GM21786 (cell line): ENCODE measurements around the gene CEPT1.

Experiments
- ATAC-seq: cut with Tn5 transposase; IDR thresholded peaks from one replicate; pipeline ENCODE4 v1.9.1; 2021; ENCODE audit not compliant: unreplicated experiment

CEPT1 gene

DNA sequence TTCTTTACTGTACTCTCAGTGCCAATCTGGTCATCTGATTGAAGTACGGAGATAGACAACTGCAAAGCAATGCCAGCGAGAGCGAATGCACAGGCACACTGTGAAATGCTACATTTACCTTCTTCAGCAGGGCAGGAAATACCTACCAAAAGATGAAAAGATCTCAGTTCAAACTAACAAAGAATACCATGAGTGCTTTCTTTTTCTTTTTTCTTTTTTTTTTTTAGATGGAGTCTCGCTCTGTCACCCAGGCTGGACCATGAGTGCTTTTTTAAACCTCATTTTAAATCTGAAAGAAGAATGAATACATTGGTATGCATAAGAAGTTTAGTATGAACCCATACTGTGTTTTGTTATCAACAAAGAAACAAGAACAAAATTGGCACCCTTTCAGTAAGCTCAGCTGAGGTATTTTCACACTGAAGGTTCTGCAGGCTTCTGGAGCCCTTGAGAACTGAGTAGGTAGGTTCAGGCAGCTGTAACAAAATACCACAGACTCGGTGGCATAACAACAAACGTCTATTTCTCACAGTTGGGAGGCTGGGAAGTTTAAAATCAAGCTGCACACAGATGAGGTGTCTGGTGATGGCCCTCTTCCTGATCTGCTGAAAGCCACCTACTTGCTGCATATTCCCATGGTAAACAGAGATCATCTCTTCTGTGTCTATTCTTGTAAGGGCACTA, 85.8 kb downstream of the CEPT1 start:
- ATAC-seq, result no peak

DNA sequence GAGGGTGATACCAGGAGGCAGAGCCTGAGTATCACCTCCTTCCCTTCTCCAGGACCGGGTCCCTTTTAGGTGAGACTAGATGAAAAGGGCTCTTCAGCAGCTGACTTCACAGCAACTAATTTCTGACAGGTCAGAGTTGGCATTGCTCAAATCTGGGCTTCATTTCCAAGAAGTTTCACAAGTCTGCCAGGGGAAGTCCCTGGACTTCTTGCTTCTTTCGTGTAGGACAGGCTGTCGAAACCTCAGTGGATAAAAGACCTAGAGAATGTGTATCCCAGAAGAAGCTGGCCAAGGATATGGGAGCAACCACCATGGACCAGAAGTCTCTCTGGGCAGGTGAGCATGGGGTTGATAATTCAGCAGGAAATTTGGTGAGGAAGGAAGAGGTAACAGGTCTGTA, 87.4 kb downstream of the CEPT1 start, which contains the start of gene CHI3L2:
Gene CHI3L2 (plus strand): TSS at position 280 of the 400 bp plus-strand sequence. CDS start 17 bp downstream, at position 297.
- no peak for ATAC-seq

DNA sequence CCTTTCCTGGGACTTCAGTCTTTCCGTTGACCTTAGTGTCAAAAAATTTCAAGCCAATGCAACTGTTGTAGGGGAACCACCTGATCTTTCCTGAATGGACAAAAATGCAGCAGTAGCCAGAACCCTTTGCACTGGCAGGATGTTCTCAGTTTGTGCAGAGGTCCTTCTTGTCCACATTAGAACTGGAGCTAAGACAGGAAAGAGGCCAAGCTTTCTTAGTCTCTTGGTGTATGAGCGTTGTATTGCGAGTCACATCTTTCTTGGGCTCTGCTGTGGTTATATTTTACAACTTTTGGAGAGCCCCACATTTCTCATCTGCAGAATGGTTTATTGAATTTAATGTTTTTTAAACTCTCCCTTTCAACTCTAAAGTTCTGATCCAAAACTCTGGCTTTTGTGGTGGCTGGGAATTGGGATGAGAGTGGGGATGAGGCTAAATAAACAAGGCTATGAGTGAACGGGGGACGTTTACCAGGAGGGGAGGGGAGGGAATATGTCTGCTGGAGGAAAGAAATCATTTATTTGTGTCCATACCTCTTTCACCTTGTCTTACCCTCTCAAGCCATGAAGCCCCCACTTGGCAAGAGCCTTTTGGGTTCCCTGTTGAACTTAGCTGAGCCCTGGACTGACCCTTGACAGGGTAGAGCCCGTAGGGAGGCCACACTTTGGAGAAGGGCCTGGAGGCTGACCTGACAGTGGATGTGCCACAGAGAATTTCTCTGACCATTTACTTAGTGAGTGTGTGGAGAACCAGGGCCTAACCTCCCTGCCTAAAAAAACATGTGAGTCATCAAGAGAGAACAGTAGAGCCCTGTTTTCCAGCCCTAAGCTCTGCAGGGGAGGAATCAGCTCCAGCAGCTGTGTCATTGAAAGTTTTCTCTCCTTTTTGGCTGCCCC, 88.1 kb downstream of the CEPT1 start:
- no peak for ATAC-seq

DNA sequence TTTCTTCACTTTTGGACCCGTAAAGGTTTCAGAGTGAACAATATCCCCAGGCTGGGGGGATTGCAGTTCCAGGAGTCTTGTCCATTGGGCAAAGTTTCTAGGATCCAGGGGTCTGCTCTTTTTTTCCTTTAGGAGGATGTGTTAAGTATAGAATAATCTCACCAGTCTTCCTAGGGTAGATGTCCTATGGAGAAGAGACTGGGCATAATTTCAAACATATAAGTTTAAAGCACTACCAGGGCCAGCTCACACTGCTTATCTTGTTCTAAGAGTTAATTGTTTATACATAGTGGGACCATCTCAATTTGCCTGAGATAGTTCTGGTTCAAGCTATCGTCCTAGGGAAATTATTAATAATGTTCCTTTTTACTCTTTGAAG, 88.7 kb downstream of the CEPT1 start:
- ATAC-seq, result no peak

DNA sequence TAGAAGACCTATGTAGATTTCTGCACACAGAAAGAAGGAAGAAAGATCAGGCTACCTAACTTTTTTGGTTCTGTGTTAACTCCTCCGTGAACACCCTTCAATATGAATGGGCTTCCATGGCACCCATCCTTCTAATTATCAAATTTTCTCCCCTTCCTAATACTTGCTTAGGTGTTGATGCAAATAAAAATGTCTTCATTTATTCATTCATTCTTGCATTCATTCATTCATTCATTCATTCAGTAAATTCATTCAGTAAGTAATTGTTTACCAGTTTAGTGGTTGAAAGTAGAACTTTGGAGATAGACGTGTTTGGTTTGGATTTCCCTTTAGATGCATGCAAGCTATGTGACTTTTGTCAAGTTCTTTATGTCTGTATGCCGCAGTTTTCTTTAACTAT, 92.1 kb downstream of the CEPT1 start:
- ATAC-seq, result no peak

DNA sequence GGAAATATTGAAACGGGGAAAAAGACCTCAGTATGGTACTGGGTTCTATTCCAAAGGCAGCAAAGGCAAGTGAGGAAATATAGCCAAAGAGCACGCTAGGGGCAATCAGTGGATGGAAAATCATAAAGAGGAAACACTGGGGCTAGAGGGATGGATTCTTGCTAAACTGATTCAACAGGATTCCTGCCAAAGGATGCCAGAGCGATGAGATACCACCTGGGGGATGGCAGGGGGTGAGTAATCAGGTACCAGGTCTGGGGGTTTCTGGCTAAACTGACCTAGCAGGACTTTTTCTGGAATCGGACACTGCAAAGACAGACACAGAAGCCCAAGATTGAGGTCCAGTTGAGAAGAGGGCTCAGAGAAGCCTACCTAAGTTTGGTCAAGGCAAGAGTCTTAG, 94.2 kb downstream of the CEPT1 start:
- ATAC-seq, result no peak
